Lower lobe of right lung (tissue), 2 donors: ENCODE data around the gene POU2AF1. TPM values are rescaled to one million over a fixed set of nuclear protein-coding genes. Genes with fewer than 3 reads are reported as not detected.

Source experiments
- ATAC-seq, 2 donors: fragments of 200-7000 bp; cut with Tn5 transposase; one replicate each; pipeline ENCODE4 v1.9.1; 2020 to 2022; ENCODE audit warnings: mild to moderate bottlenecking in 2 of 2, moderate library complexity in 2 of 2
- DNase-seq: peaks from one replicate; pipeline ENCODE4 v3.0.0-alpha.2; 2020
- H3K27ac ChIP-seq: fragments of 200-600 bp; one replicate; pipeline ENCODE4 v1.8.0; 2022
- H3K27me3 ChIP-seq: fragments of 200-600 bp; one replicate; pipeline ENCODE4 v1.8.0; 2022; ENCODE audit warnings: low read depth
- H3K36me3 ChIP-seq: fragments of 200-600 bp; one replicate; pipeline ENCODE4 v1.8.0; 2022; ENCODE audit warnings: mild to moderate bottlenecking
- H3K4me1 ChIP-seq: fragments of 200-600 bp; one replicate; pipeline ENCODE4 v1.8.0; 2022
- H3K4me3 ChIP-seq: fragments of 200-600 bp; one replicate; pipeline ENCODE4 v1.8.0; 2022; ENCODE audit warnings: mild to moderate bottlenecking
- H3K9me3 ChIP-seq: fragments of 200-600 bp; one replicate; pipeline ENCODE4 v1.8.0; 2022
- CTCF ChIP-seq: fragments of 200-600 bp; IDR thresholded peaks from one replicate; pipeline ENCODE4 v1.8.0; 2022; ENCODE audit warnings: antibody characterized with exemption, mild to moderate bottlenecking
- intact Hi-C: fragments of 100-400 bp; cut with DNase I; formaldehyde crosslinking; loops from one replicate; pipeline ENCODE4 v1.11.0; 2022
- total RNA-seq: library from RNA; stranded (reverse); fragmentation: NEBNext Ultra II Directional; extraction: Animal tissue kit (Norgen Biotek cat#: 25700); gene quantifications from one replicate; pipeline ENCODE4 v1.2.1, GENCODE V29; 2021
- donor health status: DM: no; HTN: yes; CAD: no; lungs with severe emphysema.

The POU2AF1 gene
- total RNA-seq, 1 donor from 2014 or later: 3.4 TPM

- Histone ChIP-seq H3K27me3 (no peaks in the 10 kb centered on the region), H3K27ac (no peak overlapping the region), H3K36me3 (no peaks in the 10 kb centered on the region), H3K4me1 (peaks cover 11% of the 10 kb centered on the region), H3K4me3 (no peak overlapping the region), H3K9me3 (no peaks in the 10 kb centered on the region)
- TF ChIP-seq CTCF: no peak
- DNase-seq: no peak
- peak in 1 of 2 donors; percentile 21 for ATAC-seq
- intact Hi-C loops: no loop called here
These were observed 49.5 kb downstream of the POU2AF1 start for GRCh38 chr11:111329306-111330204.

GRCh38 chr11:111327908-111328624, 51.0 kb downstream of the POU2AF1 start:
- Histone ChIP-seq H3K4me3 (no peak overlapping the region), H3K9me3 (no peaks in the 10 kb centered on the region), H3K27ac (no peak overlapping the region), H3K4me1 (peaks cover 8% of the 10 kb centered on the region), H3K36me3 (no peaks in the 10 kb centered on the region), H3K27me3 (no peaks in the 10 kb centered on the region)
- TF ChIP-seq CTCF: no peak
- DNase-seq: peak; percentile 88
- peak; percentile 90 to 93 for ATAC-seq
- intact Hi-C loops: no loop called here

GRCh38 chr11:111326824-111327223, 52.3 kb downstream of the POU2AF1 start:
- intact Hi-C loops: no loop called here
- no peak overlapping the region for H3K27ac ChIP-seq
- peaks cover 8% of the 10 kb centered on the region for H3K4me1 ChIP-seq
- H3K4me3 ChIP-seq: no peak overlapping the region
- no peak for ATAC-seq
- no peak for TF ChIP-seq CTCF
- no peaks in the 10 kb centered on the region for H3K36me3 ChIP-seq
- no peaks in the 10 kb centered on the region for H3K9me3 ChIP-seq
- DNase-seq: no peak
- H3K27me3 ChIP-seq: no peaks in the 10 kb centered on the region

- no peak overlapping the region for H3K27ac ChIP-seq
- TF ChIP-seq CTCF: no peak
- DNase-seq (no peak), ATAC-seq (no peak)
- H3K27me3 ChIP-seq: no peaks in the 10 kb centered on the region
- intact Hi-C loops: no loop called here
- H3K4me1 ChIP-seq: peaks cover 7% of the 10 kb centered on the region
- no peaks in the 10 kb centered on the region for H3K36me3 ChIP-seq
- no peaks in the 10 kb centered on the region for H3K9me3 ChIP-seq
- H3K4me3 ChIP-seq: no peak overlapping the region
These were observed 53.8 kb downstream of the POU2AF1 start for GRCh38 chr11:111325259-111325658.

GRCh38 chr11:111324277-111324720, 54.8 kb downstream of the POU2AF1 start:
- intact Hi-C loops: no loop called here
- H3K27me3 ChIP-seq: no peaks in the 10 kb centered on the region
- H3K9me3 ChIP-seq: no peaks in the 10 kb centered on the region
- H3K4me3 ChIP-seq: no peak overlapping the region
- ATAC-seq: no peak
- no peak overlapping the region for H3K27ac ChIP-seq
- no peak for TF ChIP-seq CTCF
- DNase-seq: no peak
- peaks cover 3% of the 10 kb centered on the region for H3K4me1 ChIP-seq
- H3K36me3 ChIP-seq: no peaks in the 10 kb centered on the region
